ENCODE results near the gene SRGAP1. TPM values are rescaled to one million over a fixed set of nuclear protein-coding genes. Genes with fewer than 3 reads are reported as not detected.

The SRGAP1 gene
- total and polyA plus RNA-seq, 2 of the 13 experiments (the other 11 are each of a cell fraction or from before 2014, with no cell fraction given) = 1.6 to 3.4 TPM

DNA sequence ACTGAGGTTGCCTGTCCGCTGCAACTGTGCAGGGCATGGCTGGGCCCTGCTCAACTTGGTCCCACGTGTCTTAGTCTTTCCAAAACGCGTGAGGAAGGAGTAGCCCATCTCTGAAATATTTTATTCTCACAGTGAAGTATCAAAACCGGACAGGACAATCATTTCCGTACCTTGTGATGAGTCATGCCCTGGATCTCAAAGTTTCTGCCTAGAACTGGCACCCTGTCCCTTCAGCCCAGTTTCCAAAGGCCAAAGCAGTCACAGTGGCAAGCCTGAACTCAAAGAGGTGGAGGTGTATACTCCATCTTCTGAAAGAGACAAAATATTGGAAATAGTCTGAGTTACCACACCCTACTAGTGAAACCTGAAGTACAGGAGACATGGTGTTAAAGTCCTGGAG, 28.5 kb upstream of the SRGAP1 start:
- no peak overlapping the region for H2AFZ ChIP-seq (ENCODE audit: low read length)
- H3K9me3 ChIP-seq (ENCODE audit: low read length) = no peaks in the 10 kb centered on the region
- H3K4me3 ChIP-seq (replicated peaks in 1 of 3; ENCODE audit: insufficient read depth in 1 of 3, low read depth in 2 of 3, low read length in 3 of 3) = no peak overlapping the region
- no peak overlapping the region for H3K4me2 ChIP-seq (ENCODE audit: low read depth, low read length)
- ChIA-PET POLR2A (no interaction called here), CTCF (ENCODE audit: low intra/inter-chr PET ratio, low total read pairs) (no interaction called here)
- H3K9ac ChIP-seq (ENCODE audit: insufficient read depth, low read depth, low read length) = no peak overlapping the region
- FAIRE-seq (no peak), DNase-seq (ENCODE audit: low spot score) (no peak), ATAC-seq (no peak)
- TF ChIP-seq, protein P1, sequence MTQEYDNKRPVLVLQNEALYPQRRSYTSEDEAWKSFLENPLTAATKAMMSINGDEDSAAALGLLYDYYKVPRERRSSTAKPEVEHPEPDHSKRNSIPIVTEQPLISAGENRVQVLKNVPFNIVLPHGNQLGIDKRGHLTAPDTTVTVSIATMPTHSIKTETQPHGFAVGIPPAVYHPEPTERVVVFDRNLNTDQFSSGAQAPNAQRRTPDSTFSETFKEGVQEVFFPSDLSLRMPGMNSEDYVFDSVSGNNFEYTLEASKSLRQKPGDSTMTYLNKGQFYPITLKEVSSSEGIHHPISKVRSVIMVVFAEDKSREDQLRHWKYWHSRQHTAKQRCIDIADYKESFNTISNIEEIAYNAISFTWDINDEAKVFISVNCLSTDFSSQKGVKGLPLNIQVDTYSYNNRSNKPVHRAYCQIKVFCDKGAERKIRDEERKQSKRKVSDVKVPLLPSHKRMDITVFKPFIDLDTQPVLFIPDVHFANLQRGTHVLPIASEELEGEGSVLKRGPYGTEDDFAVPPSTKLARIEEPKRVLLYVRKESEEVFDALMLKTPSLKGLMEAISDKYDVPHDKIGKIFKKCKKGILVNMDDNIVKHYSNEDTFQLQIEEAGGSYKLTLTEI (CRISPR knock-in tag; conservative IDR thresholded peaks at IDR 0.05) = no peak
- TF ChIP-seq, protein P2, sequence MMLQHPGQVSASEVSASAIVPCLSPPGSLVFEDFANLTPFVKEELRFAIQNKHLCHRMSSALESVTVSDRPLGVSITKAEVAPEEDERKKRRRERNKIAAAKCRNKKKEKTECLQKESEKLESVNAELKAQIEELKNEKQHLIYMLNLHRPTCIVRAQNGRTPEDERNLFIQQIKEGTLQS (CRISPR knock-in tag; IDR thresholded peaks at IDR 0.05) = no peak
- TF ChIP-seq SP140L (CRISPR knock-in tag; IDR thresholded peaks at IDR 0.05; ENCODE audit: borderline replicate concordance) (no peak), ZNF138 (CRISPR knock-in tag; IDR thresholded peaks at IDR 0.05; ENCODE audit: low read depth) (no peak), ATM (IDR thresholded peaks at IDR 0.05; ENCODE audit: borderline replicate concordance) (no peak), CHD4 (IDR thresholded peaks at IDR 0.05; ENCODE audit: borderline replicate concordance, low read length) (no peak)
- TF ChIP-seq, protein P3, sequence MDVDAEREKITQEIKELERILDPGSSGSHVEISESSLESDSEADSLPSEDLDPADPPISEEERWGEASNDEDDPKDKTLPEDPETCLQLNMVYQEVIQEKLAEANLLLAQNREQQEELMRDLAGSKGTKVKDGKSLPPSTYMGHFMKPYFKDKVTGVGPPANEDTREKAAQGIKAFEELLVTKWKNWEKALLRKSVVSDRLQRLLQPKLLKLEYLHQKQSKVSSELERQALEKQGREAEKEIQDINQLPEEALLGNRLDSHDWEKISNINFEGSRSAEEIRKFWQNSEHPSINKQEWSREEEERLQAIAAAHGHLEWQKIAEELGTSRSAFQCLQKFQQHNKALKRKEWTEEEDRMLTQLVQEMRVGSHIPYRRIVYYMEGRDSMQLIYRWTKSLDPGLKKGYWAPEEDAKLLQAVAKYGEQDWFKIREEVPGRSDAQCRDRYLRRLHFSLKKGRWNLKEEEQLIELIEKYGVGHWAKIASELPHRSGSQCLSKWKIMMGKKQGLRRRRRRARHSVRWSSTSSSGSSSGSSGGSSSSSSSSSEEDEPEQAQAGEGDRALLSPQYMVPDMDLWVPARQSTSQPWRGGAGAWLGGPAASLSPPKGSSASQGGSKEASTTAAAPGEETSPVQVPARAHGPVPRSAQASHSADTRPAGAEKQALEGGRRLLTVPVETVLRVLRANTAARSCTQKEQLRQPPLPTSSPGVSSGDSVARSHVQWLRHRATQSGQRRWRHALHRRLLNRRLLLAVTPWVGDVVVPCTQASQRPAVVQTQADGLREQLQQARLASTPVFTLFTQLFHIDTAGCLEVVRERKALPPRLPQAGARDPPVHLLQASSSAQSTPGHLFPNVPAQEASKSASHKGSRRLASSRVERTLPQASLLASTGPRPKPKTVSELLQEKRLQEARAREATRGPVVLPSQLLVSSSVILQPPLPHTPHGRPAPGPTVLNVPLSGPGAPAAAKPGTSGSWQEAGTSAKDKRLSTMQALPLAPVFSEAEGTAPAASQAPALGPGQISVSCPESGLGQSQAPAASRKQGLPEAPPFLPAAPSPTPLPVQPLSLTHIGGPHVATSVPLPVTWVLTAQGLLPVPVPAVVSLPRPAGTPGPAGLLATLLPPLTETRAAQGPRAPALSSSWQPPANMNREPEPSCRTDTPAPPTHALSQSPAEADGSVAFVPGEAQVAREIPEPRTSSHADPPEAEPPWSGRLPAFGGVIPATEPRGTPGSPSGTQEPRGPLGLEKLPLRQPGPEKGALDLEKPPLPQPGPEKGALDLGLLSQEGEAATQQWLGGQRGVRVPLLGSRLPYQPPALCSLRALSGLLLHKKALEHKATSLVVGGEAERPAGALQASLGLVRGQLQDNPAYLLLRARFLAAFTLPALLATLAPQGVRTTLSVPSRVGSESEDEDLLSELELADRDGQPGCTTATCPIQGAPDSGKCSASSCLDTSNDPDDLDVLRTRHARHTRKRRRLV (CRISPR knock-in tag; IDR thresholded peaks at IDR 0.05) = no peak
- TF ChIP-seq, protein P4, sequence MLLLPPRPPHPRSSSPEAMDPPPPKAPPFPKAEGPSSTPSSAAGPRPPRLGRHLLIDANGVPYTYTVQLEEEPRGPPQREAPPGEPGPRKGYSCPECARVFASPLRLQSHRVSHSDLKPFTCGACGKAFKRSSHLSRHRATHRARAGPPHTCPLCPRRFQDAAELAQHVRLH (CRISPR knock-in tag; IDR thresholded peaks at IDR 0.05; ENCODE audit: borderline replicate concordance, low read depth) = no peak
- peaks cover 18% of the 10 kb centered on the region for H3K4me1 ChIP-seq (ENCODE audit: insufficient read depth, low read length)
- WGBS (ENCODE audit: low lambda C conversion rate) = 63% methylated on average over 6 of the region's 6 CpGs
- H3K27ac ChIP-seq (ENCODE audit: extremely low read length, insufficient read depth, low read length) = no peak overlapping the region
- no peaks in the 10 kb centered on the region for H3K36me3 ChIP-seq (replicated peaks in 1 of 2; ENCODE audit: control insufficient read depth in 1 of 2, insufficient read depth in 2 of 2, low read length in 2 of 2)
- no peaks in the 10 kb centered on the region for H4K20me1 ChIP-seq (ENCODE audit: insufficient read depth, low read length)
- no TSS peak for BruUV-seq (replicated peaks)
- H3K79me2 ChIP-seq (ENCODE audit: insufficient read depth, low read length) = no peaks in the 10 kb centered on the region
- intact Hi-C loops (cut with micrococcal nuclease; ENCODE audit: unreplicated experiment) = no loop called here
- in situ Hi-C loops (cut with HindIII; ENCODE audit: extremely low pct_ligation_motif_present, low pct_unique_long_range_greater_than_20kb) = loop anchor here (25.0 kb wide), 1 partner anchor 154 kb away; the partner anchor contains the start of gene DPY19L2
- no peaks in the 10 kb centered on the region for H3K27me3 ChIP-seq (ENCODE audit: control insufficient read depth in 1 of 2, insufficient read depth in 2 of 2, low read length in 2 of 2)
